Cardiac fibroblast (primary cell): Measurements from ENCODE around the gene RBBP8NL.

ENCODE experiments used
- DNase-seq, 2 donors: peaks; one replicate each; pipeline versions ENCODE4 v3.0.0 to v3.0.0-alpha.2; 2010; ENCODE audit warnings: low read depth in 2 of 2
- H3K4me3 ChIP-seq, 2 donors: replicated peaks in 1 of 2; 1 replicate in 1 of 2; 2 replicates in 1 of 2; pipeline ENCODE4 v1.5.1; 2011; ENCODE audit warnings: low read depth in 2 of 2, low read length in 2 of 2, mild to moderate bottlenecking in 2 of 2, moderate library complexity in 1 of 2
- CTCF ChIP-seq: IDR thresholded peaks from one replicate; pipeline ENCODE4 v1.5.1; 2011; ENCODE audit warnings: low read depth, mild to moderate bottlenecking, low read length, inconsistent platforms

RBBP8NL gene

GRCh38 chr20:62390317-62391164 lies 36.8 kb downstream of the RBBP8NL start:
- H3K4me3 ChIP-seq = no peak overlapping the region
- no peak for DNase-seq
- no peak for TF ChIP-seq CTCF

DNA sequence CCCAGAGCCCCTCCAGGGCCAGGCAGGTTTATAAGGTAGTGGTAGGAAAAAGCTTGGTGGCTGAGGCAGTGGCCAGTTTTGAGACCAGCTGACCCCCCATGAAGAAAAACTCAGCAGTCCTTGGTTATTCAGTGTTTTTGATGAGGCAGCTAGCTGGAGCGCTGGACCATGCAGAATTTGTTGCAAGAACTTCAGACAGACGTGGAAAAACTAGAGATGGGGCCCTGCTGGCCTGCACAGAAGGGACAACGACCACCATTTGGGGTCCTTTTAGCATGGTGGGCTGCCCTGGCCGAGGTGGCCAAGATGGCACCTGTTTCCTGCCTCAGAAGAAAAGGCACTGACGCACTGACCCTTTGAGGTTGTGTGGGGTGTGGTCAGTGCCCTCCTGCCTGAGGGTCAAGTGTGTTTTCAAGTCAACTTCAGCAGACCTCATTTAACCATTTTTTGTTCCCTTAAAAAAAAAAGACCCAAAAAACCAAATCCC lies 37.7 kb downstream of the RBBP8NL start:
- no peak for TF ChIP-seq CTCF
- no peak overlapping the region for H3K4me3 ChIP-seq
- no peak for DNase-seq

DNA sequence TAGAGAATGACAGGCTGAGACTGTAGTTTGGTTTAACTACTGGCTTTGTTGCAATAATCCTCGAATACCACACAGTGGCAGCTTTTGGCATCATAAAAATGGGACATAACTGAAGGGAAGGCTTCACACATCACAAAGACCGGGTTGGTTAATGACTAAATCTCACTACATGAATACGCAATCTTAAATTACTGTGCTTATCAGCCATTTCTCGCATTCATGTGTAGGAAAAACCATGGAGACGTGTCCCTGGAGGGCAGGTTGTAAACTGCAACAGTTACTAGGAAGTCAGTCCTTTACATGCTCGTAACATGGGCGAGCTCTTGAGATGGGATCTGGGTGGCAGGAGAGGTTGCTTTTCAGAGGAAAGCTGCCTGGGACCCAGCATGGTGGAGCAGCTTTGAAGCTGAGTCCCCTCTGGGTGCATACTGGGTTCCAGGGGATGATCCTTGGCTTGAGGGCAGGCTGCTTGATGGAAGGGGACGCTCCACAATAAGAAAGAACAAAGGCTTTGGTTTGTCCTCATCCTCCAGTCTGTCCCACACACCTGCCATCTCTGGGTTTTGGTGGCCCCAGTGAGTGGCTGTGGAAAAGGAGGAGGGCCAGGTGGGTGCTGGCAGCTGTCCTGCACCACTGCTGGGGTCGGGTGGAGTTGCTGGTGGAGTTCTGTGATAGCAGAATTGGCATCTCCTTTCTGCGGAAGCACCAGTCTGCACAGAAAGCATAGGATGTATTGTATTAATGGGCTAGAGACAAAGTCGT lies 38.3 kb downstream of the RBBP8NL start:
- DNase-seq = no peak
- no peak for TF ChIP-seq CTCF
- no peak overlapping the region for H3K4me3 ChIP-seq

- no peak for TF ChIP-seq CTCF
- no peak for DNase-seq
Observed at GRCh38 chr20:62387933-62388635, 39.3 kb downstream of the RBBP8NL start.

GRCh38 chr20:62387219-62387913 lies 40.0 kb downstream of the RBBP8NL start:
- DNase-seq = no peak
- TF ChIP-seq CTCF = no peak
- H3K4me3 ChIP-seq = peak overlapping the region; percentile 97 to 99

More at GRCh38 chr20:62387933-62388635, 39.3 kb downstream of the RBBP8NL start:
- peak overlapping the region; percentile 97 to 99 for H3K4me3 ChIP-seq
